ENCODE data around the gene GOLGA8N.
"Not testable (repeated sequence)": the region's sequence is repeated elsewhere in the genome, so short reads cannot be mapped to it uniquely, and the experiment has no call there.

The GOLGA8N gene

DNA sequence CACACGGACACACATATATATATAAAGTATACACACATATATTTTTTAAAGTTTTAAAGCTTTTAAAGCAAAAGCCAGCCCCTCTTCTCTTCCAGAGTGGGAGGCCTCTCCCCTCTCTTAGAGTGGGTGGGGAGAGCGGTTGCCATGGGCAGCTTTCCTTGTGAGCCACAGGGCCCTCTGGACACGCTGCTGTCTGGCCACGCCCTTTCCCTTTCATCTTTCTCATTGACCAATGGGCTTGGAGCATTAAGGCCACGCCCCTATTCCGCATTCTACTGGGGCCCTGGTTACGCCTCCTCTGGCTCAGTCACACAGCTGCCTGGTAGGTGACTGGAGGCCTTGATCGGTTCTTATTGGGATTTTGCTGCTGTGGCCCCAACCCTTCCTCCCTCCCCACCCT is at the start of gene GOLGA8N:
Gene GOLGA8N, plus strand, starts transcription at position 306 of the 400 bp plus-strand sequence.
- not testable (repeated sequence) for ATAC-seq

DNA sequence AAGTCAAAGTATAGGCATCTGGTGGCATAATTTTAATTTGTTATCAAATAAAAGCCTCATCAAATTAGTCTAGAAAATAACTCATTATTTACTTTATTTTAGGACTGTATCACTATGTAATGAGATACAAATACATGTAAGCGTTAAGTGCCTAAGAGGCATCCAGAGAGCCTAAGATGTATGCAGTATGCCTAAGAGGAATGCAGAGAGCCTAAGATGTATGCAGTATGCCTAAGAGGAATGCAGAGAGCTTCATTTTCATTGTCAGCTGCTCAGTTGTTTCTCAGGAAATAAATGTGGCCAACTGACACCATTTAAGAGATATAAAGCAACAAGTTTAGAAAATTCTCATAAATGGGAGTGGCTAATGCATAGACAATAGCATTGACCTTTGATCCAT is 49.8 kb upstream of the GOLGA8N start:
- ATAC-seq: not testable (repeated sequence)

DNA sequence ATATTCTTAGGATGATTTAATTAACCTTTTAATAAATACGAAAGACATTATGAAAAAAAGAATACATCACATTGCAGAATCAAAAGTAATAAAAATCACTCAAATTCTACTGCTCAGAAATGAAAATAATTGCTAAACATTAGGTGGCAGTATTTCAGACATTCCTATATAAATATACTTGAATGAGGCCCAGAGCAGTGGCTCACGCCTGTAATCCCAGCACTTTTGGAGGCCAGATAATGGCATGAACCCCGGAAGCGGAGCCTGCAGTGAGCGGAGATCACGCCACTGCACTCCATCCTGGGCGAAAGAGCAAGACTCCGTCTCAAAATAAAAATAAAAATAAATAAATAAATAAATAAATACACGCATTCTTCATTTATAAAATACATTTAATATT is 48.1 kb upstream of the GOLGA8N start:
- ATAC-seq: 0 out of 3 replicates have a peak, but pooled peaks have one; percentile 31

DNA sequence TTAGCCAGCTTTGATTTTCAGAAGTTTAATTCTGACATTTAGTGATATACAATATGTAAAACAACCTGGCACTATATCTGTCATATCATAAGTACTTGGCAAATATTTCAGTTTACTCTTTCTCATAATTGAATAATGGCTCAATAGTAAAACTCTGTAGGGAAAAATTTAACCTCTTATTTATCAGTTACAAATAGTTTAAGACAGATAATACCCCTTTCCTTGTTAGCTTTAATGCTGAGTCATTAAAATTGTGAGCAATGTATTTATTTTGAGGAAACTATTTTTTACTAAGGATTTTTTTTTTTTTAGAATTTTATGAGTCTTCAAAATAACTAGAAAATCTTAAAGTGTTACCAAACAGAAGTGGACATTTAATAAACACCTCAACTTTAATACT is 38.7 kb upstream of the GOLGA8N start:
- not testable (repeated sequence) for ATAC-seq

DNA sequence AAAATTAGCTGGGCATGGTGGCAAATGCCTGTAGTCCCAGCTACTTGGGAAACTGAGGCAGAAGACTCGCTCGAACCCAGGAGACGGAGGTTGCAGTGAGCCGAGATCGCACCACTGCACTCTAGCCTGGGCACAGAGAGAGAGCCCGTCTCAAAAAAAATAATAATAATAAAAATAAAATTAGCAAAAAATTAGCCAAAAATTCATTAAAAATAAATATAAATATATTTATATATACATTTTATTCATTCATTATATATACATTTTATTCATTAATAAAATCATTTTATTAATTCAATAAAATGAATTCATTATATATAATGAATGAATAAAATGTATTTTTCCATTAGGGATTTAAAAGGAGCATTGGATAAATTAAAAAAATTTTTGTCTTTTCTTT is 31.1 kb upstream of the GOLGA8N start:
- not testable (repeated sequence) for ATAC-seq

DNA sequence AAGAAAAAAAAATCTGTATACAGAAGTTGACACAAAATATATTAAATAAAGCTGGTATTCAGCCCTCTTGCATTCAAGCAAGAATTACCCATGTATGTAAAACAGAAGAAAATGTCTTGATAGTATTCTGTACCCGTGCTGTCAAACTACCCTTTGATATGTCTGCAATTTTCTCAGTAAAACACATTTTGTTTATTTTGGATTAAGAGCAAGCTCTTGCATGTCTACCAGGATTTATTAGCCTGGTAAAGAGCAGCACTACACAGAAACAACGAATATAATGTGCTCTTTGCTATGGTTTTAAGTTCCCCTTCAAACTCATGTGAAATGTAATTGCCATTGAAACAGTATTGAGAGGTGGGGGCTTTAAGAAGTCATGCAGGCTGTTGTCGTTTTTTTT is 24.3 kb upstream of the GOLGA8N start:
- not testable (repeated sequence) for ATAC-seq

DNA sequence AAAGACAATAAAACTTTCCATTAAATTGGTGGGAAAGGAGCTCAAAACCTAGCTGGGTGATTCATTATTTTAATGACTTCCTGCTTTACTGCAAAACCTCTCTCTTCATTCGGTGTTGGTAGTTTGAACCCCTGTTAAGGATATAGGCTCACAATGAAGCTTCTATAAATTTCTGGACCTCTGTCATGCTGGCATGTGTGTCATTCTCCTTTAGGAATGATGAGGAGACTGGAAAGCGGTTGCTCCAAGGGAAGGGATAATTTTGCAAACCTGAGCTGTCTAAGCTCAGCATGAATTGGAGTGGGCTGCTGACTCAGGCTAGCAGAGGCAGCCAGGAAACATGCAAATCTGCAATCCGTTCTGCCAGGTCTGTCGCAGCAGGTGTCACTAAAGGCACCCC is 14.8 kb upstream of the GOLGA8N start:
- ATAC-seq: not testable (repeated sequence)

DNA sequence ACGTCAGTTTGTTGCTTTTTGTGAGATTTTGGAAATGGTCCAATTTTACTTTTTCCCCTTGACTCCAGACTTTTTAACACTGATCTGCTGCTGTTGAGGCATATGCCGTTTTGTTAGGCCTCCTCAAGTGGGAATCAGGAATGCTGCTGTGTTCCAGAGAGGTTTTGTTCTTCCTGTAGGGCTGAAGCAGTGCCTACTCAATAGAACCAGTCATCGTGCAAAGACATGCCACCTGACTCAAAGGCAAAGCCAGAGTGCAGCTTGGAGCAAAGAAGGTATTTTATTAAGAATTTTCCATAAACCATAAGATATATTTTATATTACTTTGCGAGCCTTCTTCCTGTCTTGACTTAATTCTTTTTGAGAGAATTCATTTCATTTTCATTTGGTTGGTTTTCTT is 7.4 kb upstream of the GOLGA8N start:
- ATAC-seq: not testable (repeated sequence)

DNA sequence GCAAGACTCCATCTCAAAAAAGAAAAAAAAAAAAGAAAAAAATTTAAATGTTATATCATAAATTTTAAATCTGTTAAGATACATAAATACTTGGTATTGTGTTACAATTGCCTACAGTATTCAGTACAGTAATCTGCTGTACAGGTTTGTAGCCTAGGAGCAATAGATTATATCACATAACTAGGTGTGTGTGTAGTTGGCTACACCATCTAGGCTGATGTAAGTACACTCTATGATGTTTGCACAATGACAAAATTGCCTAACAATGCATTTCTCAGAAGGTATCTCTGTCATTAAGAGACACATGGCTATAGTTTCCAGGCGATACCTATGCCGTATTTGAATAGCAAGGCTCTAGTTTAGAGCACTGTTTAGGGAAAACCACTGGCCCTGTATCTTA is 16.3 kb downstream of the GOLGA8N start:
- ATAC-seq: not testable (repeated sequence)

DNA sequence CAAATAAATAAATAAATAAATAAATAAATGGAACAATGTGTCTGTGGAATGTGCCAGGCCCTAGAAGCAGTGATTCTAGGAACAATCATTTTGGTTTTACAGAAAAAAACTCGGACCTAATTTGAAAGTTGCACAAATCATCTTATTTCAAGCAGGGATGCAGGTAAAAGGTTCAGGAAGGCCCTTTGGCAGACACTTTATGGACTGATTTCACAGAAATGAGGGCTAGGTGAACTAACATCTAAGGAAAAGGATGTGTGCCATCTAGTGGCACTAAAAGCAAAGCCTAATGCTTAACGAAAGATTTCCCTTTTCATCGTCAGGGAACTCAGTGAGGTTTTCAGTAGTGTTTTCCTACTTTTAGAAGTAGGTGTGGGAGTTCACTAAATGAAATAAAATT is 17.5 kb downstream of the GOLGA8N start:
- peak; percentile 38 for ATAC-seq

DNA sequence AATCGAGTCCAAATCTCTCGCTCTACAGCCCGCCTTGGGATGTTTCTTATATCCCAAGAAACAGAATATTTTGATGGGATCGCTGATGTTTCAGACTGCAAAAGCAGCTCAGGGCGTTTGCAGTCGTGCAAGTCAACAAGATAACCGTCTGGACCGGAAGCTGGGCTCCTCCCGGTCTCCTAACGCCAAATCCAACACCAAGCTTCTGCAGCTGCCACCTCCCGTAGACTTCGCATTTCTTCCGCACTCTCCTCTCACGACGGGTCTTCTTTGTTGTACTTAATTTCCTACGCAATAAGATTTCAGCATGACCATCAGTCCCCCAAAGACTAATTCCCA is 21.4 kb downstream of the GOLGA8N start:
- ATAC-seq: peak; percentile 59

DNA sequence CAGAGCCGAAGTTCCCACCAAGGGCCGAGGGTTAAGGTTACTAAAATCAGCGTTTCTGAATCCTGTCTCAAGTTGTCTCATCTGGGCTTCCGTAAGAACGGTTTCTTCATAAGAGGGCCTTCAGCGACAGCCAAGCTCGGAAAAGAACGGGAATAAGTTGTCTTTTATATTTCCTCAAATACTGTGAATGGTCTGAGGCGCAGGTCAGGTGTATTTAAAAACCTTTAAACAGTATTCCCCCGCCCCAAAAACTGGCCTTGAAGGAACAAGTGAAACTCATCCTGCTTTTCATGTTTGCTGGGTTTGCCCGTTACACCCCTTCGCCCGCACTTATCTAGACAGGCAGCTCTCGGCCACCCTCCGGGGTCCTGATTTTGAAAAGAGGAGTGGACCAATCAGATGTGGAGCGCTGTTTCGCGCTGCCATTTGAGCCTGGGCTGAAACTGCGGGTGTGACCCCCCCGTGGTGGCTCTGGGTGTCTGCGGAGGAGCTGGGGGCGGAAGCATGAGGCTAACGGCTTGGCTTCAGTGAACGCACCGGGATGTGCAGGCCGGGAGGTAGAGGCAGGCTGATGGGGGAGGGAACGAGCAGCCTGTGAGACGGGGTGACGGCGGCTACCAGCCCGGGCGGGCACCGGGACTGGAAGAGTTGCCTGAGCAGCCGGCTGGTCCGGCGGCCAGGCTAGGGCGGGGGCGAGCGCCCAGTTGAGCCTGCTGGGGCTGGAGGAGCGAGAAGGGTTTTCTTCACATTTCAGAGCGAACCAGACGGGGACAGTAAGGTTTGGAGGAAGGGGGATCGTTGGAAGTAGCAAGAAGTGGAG is 22.0 kb downstream of the GOLGA8N start, which contains the start of gene ARHGAP11A:
Gene ARHGAP11A, plus strand, starts transcription at position 454 of the 820 bp plus-strand sequence. CDS start 708 bp downstream, outside the sequence.
- ATAC-seq: peak; percentile 84

DNA sequence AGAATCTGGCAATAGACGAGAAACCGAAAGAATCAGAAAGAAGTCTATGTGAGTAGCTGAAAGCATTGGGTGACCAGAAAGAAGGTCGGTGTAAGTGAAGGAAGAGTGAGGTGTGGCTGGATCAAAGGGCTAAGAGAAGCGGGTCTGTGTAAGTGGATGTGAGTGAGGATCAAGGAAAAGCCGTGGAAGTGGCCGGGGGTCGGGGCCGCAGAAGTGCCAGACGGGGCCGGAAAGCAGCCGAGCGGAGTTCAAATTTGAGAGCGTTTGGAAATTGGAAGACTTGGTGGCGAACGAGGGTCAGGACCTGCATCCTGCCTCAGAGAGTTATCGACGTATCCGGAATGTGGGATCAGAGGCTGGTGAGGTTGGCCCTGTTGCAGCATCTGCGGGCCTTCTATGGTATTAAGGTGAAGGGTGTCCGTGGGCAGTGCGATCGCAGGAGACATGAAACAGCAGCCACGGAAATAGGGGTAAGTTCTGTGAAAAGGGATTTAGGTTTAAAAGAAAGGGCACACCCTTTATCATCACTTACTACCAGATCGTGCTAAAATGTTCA is 22.7 kb downstream of the GOLGA8N start:
- ATAC-seq: peak; percentile 54

DNA sequence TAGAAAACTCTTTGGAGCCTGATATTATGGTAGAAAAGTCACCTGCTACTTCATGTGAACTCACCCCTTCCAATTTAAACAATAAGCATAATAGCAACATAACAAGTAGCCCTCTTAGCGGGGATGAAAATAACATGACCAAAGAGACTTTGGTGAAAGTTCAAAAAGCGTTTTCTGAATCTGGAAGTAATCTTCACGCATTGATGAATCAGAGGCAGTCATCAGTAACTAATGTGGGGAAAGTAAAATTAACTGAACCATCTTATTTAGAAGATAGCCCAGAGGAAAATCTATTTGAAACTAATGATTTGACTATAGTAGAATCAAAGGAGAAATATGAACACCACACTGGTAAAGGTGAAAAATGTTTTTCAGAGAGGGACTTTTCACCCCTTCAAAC is 43.2 kb downstream of the GOLGA8N start:
- no peak for ATAC-seq
- no peak for TF ChIP-seq ZNF70 (CRISPR knock-in tag; IDR thresholded peaks at IDR 0.05)
- TF ChIP-seq ZNF565 (CRISPR knock-in tag; conservative IDR thresholded peaks at IDR 0.05; ENCODE audit: low read depth): no peak
- no peak for TF ChIP-seq ZFP3 (CRISPR knock-in tag; IDR thresholded peaks at IDR 0.05)
- no peak for TF ChIP-seq OSR1 (CRISPR knock-in tag; IDR thresholded peaks at IDR 0.05)
- TF ChIP-seq TCF4 (CRISPR knock-in tag; IDR thresholded peaks at IDR 0.05; ENCODE audit: borderline replicate concordance): no peak
- TF ChIP-seq ARNTL (CRISPR knock-in tag; IDR thresholded peaks at IDR 0.05; ENCODE audit: borderline replicate concordance, low read depth): no peak
- no peak for TF ChIP-seq ISL1 (CRISPR knock-in tag; IDR thresholded peaks at IDR 0.05)
- TF ChIP-seq BACH2 (CRISPR knock-in tag; IDR thresholded peaks at IDR 0.05; ENCODE audit: borderline replicate concordance): no peak
- TF ChIP-seq, protein P1, sequence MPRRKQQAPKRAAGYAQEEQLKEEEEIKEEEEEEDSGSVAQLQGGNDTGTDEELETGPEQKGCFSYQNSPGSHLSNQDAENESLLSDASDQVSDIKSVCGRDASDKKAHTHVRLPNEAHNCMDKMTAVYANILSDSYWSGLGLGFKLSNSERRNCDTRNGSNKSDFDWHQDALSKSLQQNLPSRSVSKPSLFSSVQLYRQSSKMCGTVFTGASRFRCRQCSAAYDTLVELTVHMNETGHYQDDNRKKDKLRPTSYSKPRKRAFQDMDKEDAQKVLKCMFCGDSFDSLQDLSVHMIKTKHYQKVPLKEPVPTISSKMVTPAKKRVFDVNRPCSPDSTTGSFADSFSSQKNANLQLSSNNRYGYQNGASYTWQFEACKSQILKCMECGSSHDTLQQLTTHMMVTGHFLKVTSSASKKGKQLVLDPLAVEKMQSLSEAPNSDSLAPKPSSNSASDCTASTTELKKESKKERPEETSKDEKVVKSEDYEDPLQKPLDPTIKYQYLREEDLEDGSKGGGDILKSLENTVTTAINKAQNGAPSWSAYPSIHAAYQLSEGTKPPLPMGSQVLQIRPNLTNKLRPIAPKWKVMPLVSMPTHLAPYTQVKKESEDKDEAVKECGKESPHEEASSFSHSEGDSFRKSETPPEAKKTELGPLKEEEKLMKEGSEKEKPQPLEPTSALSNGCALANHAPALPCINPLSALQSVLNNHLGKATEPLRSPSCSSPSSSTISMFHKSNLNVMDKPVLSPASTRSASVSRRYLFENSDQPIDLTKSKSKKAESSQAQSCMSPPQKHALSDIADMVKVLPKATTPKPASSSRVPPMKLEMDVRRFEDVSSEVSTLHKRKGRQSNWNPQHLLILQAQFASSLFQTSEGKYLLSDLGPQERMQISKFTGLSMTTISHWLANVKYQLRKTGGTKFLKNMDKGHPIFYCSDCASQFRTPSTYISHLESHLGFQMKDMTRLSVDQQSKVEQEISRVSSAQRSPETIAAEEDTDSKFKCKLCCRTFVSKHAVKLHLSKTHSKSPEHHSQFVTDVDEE (CRISPR knock-in tag; IDR thresholded peaks at IDR 0.05): no peak
- no peak for TF ChIP-seq PPARA (CRISPR knock-in tag; IDR thresholded peaks at IDR 0.05; ENCODE audit: borderline replicate concordance)
- TF ChIP-seq ZNF8 (CRISPR knock-in tag; IDR thresholded peaks at IDR 0.05): no peak
- TF ChIP-seq ZFP30 (CRISPR knock-in tag; IDR thresholded peaks at IDR 0.05): no peak
- TF ChIP-seq, protein P2, sequence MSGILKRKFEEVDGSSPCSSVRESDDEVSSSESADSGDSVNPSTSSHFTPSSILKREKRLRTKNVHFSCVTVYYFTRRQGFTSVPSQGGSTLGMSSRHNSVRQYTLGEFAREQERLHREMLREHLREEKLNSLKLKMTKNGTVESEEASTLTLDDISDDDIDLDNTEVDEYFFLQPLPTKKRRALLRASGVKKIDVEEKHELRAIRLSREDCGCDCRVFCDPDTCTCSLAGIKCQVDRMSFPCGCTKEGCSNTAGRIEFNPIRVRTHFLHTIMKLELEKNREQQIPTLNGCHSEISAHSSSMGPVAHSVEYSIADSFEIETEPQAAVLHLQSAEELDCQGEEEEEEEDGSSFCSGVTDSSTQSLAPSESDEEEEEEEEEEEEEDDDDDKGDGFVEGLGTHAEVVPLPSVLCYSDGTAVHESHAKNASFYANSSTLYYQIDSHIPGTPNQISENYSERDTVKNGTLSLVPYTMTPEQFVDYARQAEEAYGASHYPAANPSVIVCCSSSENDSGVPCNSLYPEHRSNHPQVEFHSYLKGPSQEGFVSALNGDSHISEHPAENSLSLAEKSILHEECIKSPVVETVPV (CRISPR knock-in tag; IDR thresholded peaks at IDR 0.05): no peak
- no peak for TF ChIP-seq ZC3H10 (CRISPR knock-in tag; IDR thresholded peaks at IDR 0.05)
- TF ChIP-seq CSDC2 (CRISPR knock-in tag; IDR thresholded peaks at IDR 0.05): no peak
- no peak for TF ChIP-seq TOX (CRISPR knock-in tag; IDR thresholded peaks at IDR 0.05; ENCODE audit: borderline replicate concordance)
